ENCODE results near the gene NUAK1.

Gene NUAK1

DNA sequence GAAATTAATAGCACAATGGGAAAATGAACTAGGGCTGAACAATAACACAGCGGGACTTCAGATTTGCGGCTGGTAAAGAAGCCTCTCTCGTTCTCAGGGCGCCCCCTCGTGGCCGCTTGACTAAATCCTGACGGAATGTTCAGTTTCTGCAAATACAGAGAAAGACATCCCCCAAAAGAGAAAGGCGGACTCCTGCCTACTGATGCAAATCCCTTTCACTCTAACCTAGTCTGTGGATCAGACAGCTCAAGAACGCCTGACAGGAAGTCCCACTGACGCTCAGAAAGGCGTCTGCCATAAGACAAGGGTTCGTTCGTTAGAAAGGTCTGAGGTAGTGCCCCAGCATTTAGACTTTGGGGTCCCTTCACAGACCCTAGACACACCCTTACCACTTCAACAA, 2.5 kb downstream of the NUAK1 start:
- no peaks in the 10 kb centered on the region for H3K36me3 ChIP-seq (ENCODE audit: insufficient read depth, low read length)
- H3K9ac ChIP-seq (ENCODE audit: low read length) = no peak overlapping the region
- peaks cover 32% of the 10 kb centered on the region for H3K4me1 ChIP-seq (ENCODE audit: insufficient read depth, low read length)
- H3K9me3 ChIP-seq (ENCODE audit: low read length) = no peaks in the 10 kb centered on the region
- H3K27ac ChIP-seq (ENCODE audit: low read depth, low read length) = no peak overlapping the region
- H3K27me3 ChIP-seq (ENCODE audit: control insufficient read depth in 1 of 2, insufficient read depth in 2 of 2, low read length in 2 of 2) = no peaks in the 10 kb centered on the region
- H3K4me3 ChIP-seq (ENCODE audit: low read depth in 1 of 2, low read length in 2 of 2) = peak overlapping the region in 1 of 2 donors; percentile 5

DNA sequence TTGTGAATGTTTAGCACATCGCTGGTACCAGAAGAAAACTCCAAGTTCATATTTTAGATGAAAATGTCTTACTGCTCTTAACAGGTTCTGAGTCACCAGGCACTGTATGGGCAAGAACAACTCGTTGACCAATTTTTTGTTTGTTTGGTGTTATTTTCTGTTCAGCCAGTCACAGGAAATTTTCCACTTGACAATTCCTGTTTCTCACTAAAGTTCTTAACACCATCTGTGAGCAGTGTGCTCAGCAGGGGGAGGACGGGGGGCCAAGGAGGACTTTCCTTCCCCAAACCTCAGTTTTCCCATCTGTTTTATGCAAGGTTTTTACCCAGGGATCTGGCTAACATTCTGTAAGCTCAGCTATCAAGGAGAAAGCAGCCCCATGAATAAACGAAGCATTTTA, 3.0 kb downstream of the NUAK1 start:
- Histone ChIP-seq H3K27ac (ENCODE audit: low read depth, low read length) (peak overlapping the region; percentile 27), H3K9me3 (ENCODE audit: low read length) (no peaks in the 10 kb centered on the region), H3K36me3 (ENCODE audit: insufficient read depth, low read length) (no peaks in the 10 kb centered on the region), H3K27me3 (ENCODE audit: control insufficient read depth in 1 of 2, insufficient read depth in 2 of 2, low read length in 2 of 2) (no peaks in the 10 kb centered on the region), H3K4me3 (ENCODE audit: low read depth in 1 of 2, low read length in 2 of 2) (no peak overlapping the region), H3K4me1 (ENCODE audit: insufficient read depth, low read length) (peaks cover 29% of the 10 kb centered on the region), H3K9ac (ENCODE audit: low read length) (no peak overlapping the region)

DNA sequence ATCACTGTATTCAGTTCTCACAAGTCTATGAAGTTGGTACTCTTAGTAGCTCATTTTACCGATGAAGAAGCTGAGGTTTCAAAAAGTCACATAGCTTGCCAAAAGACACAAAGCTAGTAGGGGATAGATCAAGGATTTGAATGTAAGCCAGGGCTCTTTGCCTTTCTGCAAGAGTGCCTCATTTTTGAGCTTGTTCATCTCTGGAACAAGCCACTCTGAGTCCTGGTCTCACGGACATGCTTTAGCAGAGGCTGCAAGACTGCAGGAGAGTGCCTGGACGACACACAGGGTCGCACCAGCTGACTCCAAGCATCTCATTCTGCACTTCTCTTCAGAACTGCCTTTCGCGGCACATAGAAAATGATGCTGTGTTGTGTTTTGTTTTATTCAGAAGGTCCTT, 3.7 kb downstream of the NUAK1 start:
- Histone ChIP-seq H3K4me3 (ENCODE audit: low read depth in 1 of 2, low read length in 2 of 2) (no peak overlapping the region), H3K4me1 (ENCODE audit: insufficient read depth, low read length) (peaks cover 22% of the 10 kb centered on the region), H3K36me3 (ENCODE audit: insufficient read depth, low read length) (no peaks in the 10 kb centered on the region), H3K27me3 (ENCODE audit: control insufficient read depth in 1 of 2, insufficient read depth in 2 of 2, low read length in 2 of 2) (no peaks in the 10 kb centered on the region), H3K9me3 (ENCODE audit: low read length) (no peaks in the 10 kb centered on the region), H3K9ac (ENCODE audit: low read length) (no peak overlapping the region), H3K27ac (ENCODE audit: low read depth, low read length) (no peak overlapping the region)

DNA sequence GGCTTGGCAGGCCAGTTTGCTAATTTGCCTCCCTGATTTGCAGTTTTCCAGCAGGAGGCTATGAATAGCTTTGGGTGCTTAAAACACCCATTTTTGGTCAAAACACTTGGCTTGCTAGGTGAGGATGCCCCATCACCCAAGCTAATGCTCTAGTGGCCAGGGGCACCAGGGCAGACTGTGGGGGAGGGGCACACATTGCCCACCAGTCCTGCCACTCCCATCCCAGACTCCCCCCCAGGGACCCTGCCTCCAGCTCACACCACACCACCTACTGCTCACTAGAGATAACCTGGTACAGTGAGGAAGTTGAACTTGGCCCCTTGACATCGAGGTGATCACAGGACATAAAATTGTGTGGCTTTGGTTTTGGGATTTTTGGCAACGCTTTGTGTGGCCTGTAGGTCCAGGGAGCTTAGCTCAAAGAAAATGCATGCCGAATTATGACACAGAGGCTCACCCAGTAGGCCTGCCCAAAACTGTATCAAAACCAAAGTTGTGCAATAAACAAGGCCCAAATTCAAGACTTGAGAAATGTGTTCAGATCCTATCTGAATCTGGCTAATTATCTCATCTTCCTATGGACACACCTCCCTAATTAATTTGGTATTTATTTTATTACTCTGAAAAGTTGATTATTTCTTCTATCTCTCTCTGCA, 4.3 kb downstream of the NUAK1 start:
- H3K36me3 ChIP-seq (ENCODE audit: insufficient read depth, low read length) = no peaks in the 10 kb centered on the region
- no peak overlapping the region for H3K27ac ChIP-seq (ENCODE audit: low read depth, low read length)
- no peak overlapping the region for H3K9ac ChIP-seq (ENCODE audit: low read length)
- H3K4me1 ChIP-seq (ENCODE audit: insufficient read depth, low read length) = peaks cover 21% of the 10 kb centered on the region
- no peaks in the 10 kb centered on the region for H3K9me3 ChIP-seq (ENCODE audit: low read length)
- H3K27me3 ChIP-seq (ENCODE audit: control insufficient read depth in 1 of 2, insufficient read depth in 2 of 2, low read length in 2 of 2) = no peaks in the 10 kb centered on the region
- H3K4me3 ChIP-seq (ENCODE audit: low read depth in 1 of 2, low read length in 2 of 2) = no peak overlapping the region

DNA sequence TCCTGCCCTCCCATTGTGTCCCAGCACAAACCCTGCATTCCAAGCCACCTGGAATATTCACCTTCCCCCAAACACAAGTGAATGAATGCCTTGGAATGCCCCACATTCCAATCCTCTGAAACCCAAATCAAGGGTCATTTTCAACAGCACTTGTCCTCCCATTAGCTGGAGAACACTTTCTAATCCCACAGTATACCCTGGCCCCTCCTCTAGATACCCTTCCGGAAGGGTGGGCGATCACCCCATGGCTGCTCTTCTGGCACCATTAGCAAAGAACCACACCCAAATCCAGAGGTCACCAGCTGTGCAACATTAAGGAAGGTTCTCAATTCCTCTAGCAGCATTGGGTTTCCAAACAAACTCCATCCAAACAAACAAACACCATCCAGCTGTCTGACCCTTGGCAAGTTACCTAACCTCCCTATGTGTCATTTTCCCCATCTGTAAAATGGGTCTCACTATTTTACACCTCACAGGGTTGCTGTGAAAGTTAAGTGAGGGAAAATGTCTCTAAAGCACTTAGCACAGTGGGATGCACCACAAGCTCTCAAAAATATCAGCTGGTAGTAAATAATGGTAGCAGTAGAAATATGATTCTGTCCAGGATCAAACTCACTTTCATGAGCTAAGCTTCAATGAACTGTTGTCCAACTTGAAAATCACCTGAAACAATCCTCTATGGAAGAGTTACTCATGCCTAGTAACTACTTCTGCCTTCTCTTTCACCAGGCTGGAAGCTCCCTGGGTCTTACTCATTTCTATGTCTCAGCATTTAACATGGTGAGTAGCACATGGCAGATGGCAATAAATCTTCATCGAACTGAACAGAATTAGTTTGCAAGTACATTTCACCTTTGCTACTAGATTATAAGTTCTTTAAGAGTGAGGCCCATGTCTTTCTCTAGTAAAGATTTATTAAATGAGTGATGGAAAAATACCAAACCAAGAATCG, 5.3 kb downstream of the NUAK1 start:
- no peaks in the 10 kb centered on the region for H3K27me3 ChIP-seq (ENCODE audit: control insufficient read depth in 1 of 2, insufficient read depth in 2 of 2, low read length in 2 of 2)
- H3K4me3 ChIP-seq (ENCODE audit: low read depth in 1 of 2, low read length in 2 of 2) = no peak overlapping the region
- no peaks in the 10 kb centered on the region for H3K9me3 ChIP-seq (ENCODE audit: low read length)
- no peaks in the 10 kb centered on the region for H3K36me3 ChIP-seq (ENCODE audit: insufficient read depth, low read length)
- peaks cover 21% of the 10 kb centered on the region for H3K4me1 ChIP-seq (ENCODE audit: insufficient read depth, low read length)
- H3K9ac ChIP-seq (ENCODE audit: low read length) = no peak overlapping the region
- no peak overlapping the region for H3K27ac ChIP-seq (ENCODE audit: low read depth, low read length)

DNA sequence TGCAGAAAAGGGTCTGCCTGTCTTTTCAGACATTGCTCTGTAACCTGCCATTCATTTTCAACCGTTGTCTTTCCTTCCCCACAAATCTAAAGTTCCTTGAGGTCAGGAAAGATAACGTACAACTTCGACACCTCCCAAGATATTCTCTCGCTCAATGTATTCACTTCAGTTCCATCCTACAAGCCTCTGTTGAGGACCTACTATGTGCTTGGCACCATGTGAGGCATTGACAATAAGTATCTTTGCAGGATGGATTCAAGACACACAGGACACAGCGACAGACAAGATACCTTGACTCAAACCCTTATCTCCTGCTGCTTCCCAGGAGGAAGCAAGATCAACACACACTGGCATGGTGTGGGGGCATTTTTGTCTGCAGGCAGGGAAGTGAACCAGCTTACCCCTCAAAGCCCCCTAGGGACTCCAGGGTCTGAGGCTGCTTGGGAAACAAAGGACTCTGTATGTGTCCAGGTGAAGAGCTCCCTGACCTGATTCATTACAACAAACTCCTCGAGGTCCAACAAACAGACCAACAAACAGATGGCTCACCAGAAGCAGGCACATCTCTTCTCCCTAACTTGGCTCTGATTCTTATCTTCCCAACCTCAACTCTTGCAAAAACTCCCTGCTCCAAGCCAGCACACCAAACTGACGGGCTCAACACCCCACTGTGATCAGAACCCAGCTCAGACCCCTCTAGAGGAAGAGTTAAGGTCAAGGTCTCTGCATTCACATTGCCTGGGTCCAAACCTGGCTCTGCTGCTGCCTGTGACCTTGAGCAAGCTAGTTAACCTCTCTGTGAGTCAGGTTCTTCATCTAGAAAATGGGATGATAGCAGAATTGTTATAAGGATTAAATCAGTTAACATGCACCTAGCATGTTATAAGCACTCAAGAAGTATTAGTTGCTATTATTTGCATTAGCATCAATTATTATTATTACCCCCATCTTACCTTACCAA, 6.3 kb downstream of the NUAK1 start:
- H3K9me3 ChIP-seq (ENCODE audit: low read length) = no peaks in the 10 kb centered on the region
- H3K27me3 ChIP-seq (ENCODE audit: control insufficient read depth in 1 of 2, insufficient read depth in 2 of 2, low read length in 2 of 2) = no peaks in the 10 kb centered on the region
- H3K9ac ChIP-seq (ENCODE audit: low read length) = no peak overlapping the region
- no peak overlapping the region for H3K27ac ChIP-seq (ENCODE audit: low read depth, low read length)
- H3K36me3 ChIP-seq (ENCODE audit: insufficient read depth, low read length) = no peaks in the 10 kb centered on the region
- H3K4me3 ChIP-seq (ENCODE audit: low read depth in 1 of 2, low read length in 2 of 2) = no peak overlapping the region
- H3K4me1 ChIP-seq (ENCODE audit: insufficient read depth, low read length) = peaks cover 21% of the 10 kb centered on the region

DNA sequence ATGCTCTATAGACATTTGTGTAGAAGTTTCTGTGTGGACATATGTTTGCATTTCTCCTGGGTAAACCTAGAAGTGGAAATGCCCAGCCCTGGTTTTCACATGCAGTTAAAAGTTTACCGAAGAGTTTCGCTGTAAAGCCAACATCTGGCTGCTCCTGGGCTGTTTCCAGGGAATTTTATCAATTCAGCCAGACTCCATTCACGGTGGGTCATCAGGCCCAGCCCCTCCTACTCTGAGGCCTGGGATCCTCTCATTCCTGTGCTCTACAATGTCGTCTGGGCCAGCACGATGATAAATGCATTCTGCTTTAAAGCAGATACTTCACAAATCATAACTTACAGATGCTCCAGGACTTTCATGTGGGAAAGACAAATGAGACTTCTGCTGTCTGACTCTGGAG, 7.1 kb downstream of the NUAK1 start:
- Histone ChIP-seq H3K27me3 (ENCODE audit: control insufficient read depth in 1 of 2, insufficient read depth in 2 of 2, low read length in 2 of 2) (no peaks in the 10 kb centered on the region), H3K9me3 (ENCODE audit: low read length) (no peaks in the 10 kb centered on the region), H3K9ac (ENCODE audit: low read length) (no peak overlapping the region), H3K36me3 (ENCODE audit: insufficient read depth, low read length) (no peaks in the 10 kb centered on the region), H3K4me3 (ENCODE audit: low read depth in 1 of 2, low read length in 2 of 2) (no peak overlapping the region), H3K4me1 (ENCODE audit: insufficient read depth, low read length) (peaks cover 18% of the 10 kb centered on the region), H3K27ac (ENCODE audit: low read depth, low read length) (no peak overlapping the region)

DNA sequence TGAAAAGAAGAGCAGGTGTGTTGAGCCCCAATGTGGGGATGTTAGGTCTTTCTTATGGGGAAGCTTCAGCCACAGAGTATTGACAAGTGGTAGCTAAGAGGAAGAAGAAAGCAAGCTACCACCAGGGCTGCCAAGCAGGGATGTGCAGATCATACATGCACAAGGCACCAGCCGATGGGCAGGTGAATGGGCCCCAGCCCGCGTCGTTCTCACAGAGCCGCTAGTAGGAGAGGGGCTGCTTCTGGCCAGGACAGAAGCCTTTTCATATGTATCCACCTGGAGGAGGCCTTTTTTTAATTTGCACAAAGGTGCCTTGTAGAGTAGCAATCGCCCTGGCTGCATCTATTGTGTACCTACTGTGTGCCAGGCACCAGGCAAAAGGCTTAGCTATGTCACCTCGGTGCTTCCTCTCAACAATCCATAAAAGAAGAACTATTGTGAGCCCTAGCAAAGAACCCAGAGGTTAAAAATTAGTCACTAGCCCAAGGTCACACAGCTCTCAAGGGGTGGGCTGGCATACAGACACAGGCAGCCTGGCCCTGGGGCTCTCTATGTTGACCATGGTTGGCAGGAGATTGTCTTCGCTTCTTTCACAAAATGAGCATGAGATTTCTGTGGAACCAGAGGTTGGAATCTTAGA, 8.2 kb downstream of the NUAK1 start:
- H3K27me3 ChIP-seq (ENCODE audit: control insufficient read depth in 1 of 2, insufficient read depth in 2 of 2, low read length in 2 of 2) = no peaks in the 10 kb centered on the region
- H3K36me3 ChIP-seq (ENCODE audit: insufficient read depth, low read length) = no peaks in the 10 kb centered on the region
- H3K9me3 ChIP-seq (ENCODE audit: low read length) = no peaks in the 10 kb centered on the region
- H3K4me1 ChIP-seq (ENCODE audit: insufficient read depth, low read length) = peaks cover 16% of the 10 kb centered on the region
- no peak overlapping the region for H3K4me3 ChIP-seq (ENCODE audit: low read depth in 1 of 2, low read length in 2 of 2)
- H3K9ac ChIP-seq (ENCODE audit: low read length) = no peak overlapping the region
- no peak overlapping the region for H3K27ac ChIP-seq (ENCODE audit: low read depth, low read length)

DNA sequence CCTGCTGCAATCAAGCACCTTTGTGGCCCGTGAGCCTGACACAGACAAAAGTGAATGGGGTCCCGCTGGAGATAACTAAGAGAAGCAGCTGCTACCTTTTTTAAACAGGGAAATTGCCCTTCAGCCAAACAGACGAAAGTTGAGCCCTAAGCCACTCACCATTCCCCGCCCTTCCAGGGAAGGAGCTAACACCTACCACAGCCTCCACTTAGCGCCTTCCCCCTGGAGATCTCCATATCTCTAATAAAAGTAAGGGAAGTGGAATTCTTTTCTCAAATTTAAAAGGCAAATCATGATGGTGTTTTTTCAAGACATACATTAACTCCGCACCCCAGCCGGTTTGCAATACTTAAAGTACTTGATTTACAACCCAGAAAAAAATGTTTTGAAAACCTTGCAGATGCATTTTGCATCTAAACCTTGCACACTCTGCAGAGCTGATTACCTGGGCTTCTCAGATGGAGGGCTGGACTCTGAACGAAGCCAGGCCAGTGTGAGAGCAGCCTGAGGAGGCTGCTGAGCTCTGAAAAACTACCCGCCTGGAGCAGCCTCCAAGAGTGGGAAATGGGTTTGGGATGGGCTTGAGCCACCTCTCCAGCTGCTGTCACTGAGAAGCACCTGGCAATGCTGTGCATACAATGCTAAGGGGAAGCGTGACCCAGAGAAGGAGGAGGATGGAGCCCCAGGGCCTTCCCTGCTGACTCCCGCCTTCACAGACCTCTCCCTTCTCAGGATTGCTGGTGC, 10.0 kb downstream of the NUAK1 start:
- Histone ChIP-seq H3K36me3 (ENCODE audit: insufficient read depth, low read length) (no peaks in the 10 kb centered on the region), H3K27ac (ENCODE audit: low read depth, low read length) (no peak overlapping the region), H3K4me1 (ENCODE audit: insufficient read depth, low read length) (peaks cover 11% of the 10 kb centered on the region), H3K27me3 (ENCODE audit: control insufficient read depth in 1 of 2, insufficient read depth in 2 of 2, low read length in 2 of 2) (no peaks in the 10 kb centered on the region), H3K4me3 (ENCODE audit: low read depth in 1 of 2, low read length in 2 of 2) (no peak overlapping the region), H3K9ac (ENCODE audit: low read length) (no peak overlapping the region), H3K9me3 (ENCODE audit: low read length) (no peaks in the 10 kb centered on the region)

DNA sequence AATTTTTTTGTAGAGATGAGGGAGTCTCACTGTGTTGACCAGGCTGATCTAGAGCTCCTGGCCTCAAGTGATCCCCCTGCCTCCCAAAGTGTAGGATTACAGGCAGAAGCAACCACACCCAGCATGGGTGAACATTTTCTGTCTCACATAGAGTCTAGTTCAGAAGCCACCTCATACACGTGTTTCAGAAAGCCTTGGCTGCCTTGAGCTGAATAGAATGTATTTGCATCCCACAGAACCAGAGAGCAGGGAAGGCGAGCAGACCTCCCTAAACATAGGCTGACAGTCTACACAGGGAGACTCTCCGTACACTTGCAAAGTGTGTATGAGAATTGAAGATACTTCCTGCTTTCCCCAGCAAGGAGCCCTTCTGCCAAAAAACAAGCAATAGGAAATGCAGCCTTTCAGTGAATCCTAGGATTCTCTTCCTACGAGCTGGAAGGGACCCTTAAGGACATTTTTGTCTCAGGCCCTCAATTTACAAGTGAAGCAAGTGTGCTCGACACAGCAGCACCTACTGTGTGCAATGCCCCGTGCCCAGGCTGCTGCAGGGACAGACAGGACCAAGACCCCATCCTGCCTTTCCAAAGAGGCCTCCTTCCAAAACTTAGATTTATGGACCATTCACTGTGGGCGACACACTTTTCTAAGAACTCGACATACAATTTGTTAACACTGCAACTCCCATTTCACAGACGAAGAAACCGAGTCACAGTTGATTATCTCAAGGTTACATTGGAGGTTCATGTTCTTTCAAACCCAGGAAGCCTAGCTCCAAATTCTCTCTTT, 11.2 kb downstream of the NUAK1 start:
- Histone ChIP-seq H3K27ac (ENCODE audit: low read depth, low read length) (no peak overlapping the region), H3K36me3 (ENCODE audit: insufficient read depth, low read length) (no peaks in the 10 kb centered on the region), H3K27me3 (ENCODE audit: control insufficient read depth in 1 of 2, insufficient read depth in 2 of 2, low read length in 2 of 2) (no peaks in the 10 kb centered on the region), H3K4me1 (ENCODE audit: insufficient read depth, low read length) (peaks cover 11% of the 10 kb centered on the region), H3K9me3 (ENCODE audit: low read length) (no peaks in the 10 kb centered on the region), H3K9ac (ENCODE audit: low read length) (no peak overlapping the region), H3K4me3 (ENCODE audit: low read depth in 1 of 2, low read length in 2 of 2) (no peak overlapping the region)

Measured in muscle layer of colon (tissue), 2 donors.